ENCODE results near the gene MYZAP. TPM values are rescaled to one million over a fixed set of nuclear protein-coding genes. Genes with fewer than 3 reads are reported as not detected.

MYZAP gene
- total and polyA plus RNA-seq, 10 of the 15 experiments (the other 5 are each of a cell fraction or from before 2014, with no cell fraction given): not detected

DNA sequence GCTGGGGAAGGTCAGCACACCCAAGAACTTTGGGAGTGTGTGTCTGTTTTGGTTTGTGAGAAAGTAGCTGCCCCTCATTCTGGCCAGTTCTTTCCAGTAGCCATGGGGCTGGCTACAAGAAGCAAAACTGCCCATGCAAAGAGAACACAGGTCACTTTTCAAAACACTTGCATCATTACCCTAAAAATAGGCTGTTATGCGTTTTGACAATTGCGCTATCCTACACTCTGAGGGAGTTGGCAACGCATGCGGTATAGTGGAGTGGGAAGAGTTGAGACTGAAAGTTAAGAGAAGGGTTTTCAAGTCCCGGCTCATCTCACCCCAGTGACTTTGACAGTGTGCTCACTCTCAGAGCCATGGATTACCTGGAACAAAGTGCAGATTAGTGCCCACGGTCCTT lies 41.8 kb upstream of the MYZAP start:
- H3K27me3 ChIP-seq (replicated peaks in 1 of 2; ENCODE audit: control insufficient read depth in 2 of 2, insufficient read depth in 2 of 2, low read length in 1 of 2): peaks cover 0 to 3% of the 10 kb centered on the region in 2 experiments; a peak in 2 of 4 replicates
- intact Hi-C loops (cut with micrococcal nuclease; ENCODE audit: unreplicated experiment): no loop called here
- in situ Hi-C loops (cut with MboI): loop anchor here (25.0 kb wide), 2 partner anchors 538 to 738 kb away; no protein-coding TSS in a partner anchor

More for the DNA sequence above, 41.8 kb upstream of the MYZAP start:
- Histone ChIP-seq H3K79me2 (ENCODE audit: control insufficient read depth, insufficient read depth, low read length) (no peaks in the 10 kb centered on the region), H3K4me1 (ENCODE audit: control insufficient read depth, insufficient read depth, low read length) (no peaks in the 10 kb centered on the region), H3K9ac (ENCODE audit: control insufficient read depth, insufficient read depth, low read length) (no peak overlapping the region), H3K9me3 (replicated peaks; ENCODE audit: control insufficient read depth, insufficient read depth, low read length) (no peaks in the 10 kb centered on the region), H3K4me3 (no peak overlapping the region), H3K27ac (ENCODE audit: control insufficient read depth, insufficient read depth) (no peak overlapping the region), H3K36me3 (ENCODE audit: control insufficient read depth in 2 of 2, insufficient read depth in 2 of 2, low read length in 1 of 2) (no peaks in the 10 kb centered on the region), H4K20me1 (ENCODE audit: control insufficient read depth, insufficient read depth) (no peaks in the 10 kb centered on the region), H3K4me2 (ENCODE audit: control insufficient read depth, insufficient read depth) (no peak overlapping the region), H2AFZ (ENCODE audit: control insufficient read depth, low read depth, low read length) (no peak overlapping the region)
- CTCF ChIA-PET: interaction anchor here (0.6 to 1.1 kb wide), 2 partner anchors 12 to 404 kb away, joined by 3 read pairs; no protein-coding TSS in a partner anchor
- RAD21 ChIA-PET (ENCODE audit: unreplicated experiment): no interaction called here
- FAIRE-seq (no peak), DNase-seq (ENCODE audit: low read depth, low spot score) (no peak), ATAC-seq (no peak)
- no peak for TF ChIP-seq BRCA1 (IDR thresholded peaks at IDR 0.05; ENCODE audit: low read depth, low read length)
- TF ChIP-seq RFX5 (IDR thresholded peaks at IDR 0.05; ENCODE audit: low read depth, low read length): no peak
- no peak for TF ChIP-seq FOXM1 (IDR thresholded peaks at IDR 0.05; ENCODE audit: low read depth, low read length)
- TF ChIP-seq, protein P1, sequence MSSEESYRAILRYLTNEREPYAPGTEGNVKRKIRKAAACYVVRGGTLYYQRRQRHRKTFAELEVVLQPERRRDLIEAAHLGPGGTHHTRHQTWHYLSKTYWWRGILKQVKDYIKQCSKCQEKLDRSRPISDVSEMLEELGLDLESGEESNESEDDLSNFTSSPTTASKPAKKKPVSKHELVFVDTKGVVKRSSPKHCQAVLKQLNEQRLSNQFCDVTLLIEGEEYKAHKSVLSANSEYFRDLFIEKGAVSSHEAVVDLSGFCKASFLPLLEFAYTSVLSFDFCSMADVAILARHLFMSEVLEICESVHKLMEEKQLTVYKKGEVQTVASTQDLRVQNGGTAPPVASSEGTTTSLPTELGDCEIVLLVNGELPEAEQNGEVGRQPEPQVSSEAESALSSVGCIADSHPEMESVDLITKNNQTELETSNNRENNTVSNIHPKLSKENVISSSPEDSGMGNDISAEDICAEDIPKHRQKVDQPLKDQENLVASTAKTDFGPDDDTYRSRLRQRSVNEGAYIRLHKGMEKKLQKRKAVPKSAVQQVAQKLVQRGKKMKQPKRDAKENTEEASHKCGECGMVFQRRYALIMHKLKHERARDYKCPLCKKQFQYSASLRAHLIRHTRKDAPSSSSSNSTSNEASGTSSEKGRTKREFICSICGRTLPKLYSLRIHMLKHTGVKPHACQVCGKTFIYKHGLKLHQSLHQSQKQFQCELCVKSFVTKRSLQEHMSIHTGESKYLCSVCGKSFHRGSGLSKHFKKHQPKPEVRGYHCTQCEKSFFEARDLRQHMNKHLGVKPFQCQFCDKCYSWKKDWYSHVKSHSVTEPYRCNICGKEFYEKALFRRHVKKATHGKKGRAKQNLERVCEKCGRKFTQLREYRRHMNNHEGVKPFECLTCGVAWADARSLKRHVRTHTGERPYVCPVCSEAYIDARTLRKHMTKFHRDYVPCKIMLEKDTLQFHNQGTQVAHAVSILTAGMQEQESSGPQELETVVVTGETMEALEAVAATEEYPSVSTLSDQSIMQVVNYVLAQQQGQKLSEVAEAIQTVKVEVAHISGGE (CRISPR knock-in tag; IDR thresholded peaks at IDR 0.05): no peak
- no peak for TF ChIP-seq ZNF274 (IDR thresholded peaks at IDR 0.05; ENCODE audit: insufficient read depth, insufficient read length)
- TF ChIP-seq, protein P2, sequence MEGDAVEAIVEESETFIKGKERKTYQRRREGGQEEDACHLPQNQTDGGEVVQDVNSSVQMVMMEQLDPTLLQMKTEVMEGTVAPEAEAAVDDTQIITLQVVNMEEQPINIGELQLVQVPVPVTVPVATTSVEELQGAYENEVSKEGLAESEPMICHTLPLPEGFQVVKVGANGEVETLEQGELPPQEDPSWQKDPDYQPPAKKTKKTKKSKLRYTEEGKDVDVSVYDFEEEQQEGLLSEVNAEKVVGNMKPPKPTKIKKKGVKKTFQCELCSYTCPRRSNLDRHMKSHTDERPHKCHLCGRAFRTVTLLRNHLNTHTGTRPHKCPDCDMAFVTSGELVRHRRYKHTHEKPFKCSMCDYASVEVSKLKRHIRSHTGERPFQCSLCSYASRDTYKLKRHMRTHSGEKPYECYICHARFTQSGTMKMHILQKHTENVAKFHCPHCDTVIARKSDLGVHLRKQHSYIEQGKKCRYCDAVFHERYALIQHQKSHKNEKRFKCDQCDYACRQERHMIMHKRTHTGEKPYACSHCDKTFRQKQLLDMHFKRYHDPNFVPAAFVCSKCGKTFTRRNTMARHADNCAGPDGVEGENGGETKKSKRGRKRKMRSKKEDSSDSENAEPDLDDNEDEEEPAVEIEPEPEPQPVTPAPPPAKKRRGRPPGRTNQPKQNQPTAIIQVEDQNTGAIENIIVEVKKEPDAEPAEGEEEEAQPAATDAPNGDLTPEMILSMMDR (IDR thresholded peaks at IDR 0.05 in 2 of 3, conservative IDR thresholded peaks at IDR 0.05 in 1 of 3; ENCODE audit: control insufficient read depth in 2 of 3, extremely low read depth in 1 of 3, insufficient read depth in 1 of 3, low read depth in 3 of 3, low read length in 3 of 3): no peak
- no peak for TF ChIP-seq NR2C2 (IDR thresholded peaks at IDR 0.05; ENCODE audit: borderline replicate concordance, control insufficient read depth, insufficient read length, low read depth)
- no peak for TF ChIP-seq KLF5 (IDR thresholded peaks at IDR 0.05; ENCODE audit: partially characterized antibody)
- TF ChIP-seq SMARCA5 (IDR thresholded peaks at IDR 0.05): no peak
- TF ChIP-seq IKZF2 (IDR thresholded peaks at IDR 0.05): no peak
- no peak for TF ChIP-seq TAF1 (IDR thresholded peaks at IDR 0.05; ENCODE audit: borderline replicate concordance, low read depth, low read length)
- SMC1A ChIA-PET (ENCODE audit: uncharacterized antibody, unreplicated experiment): no interaction called here
- 67% methylated on average over 6 of the region's 6 CpGs for WGBS (ENCODE audit: insufficient coverage, insufficient replicate concordance, low lambda C conversion rate, missing lambda C conversion rate)
- no TSS peak for BruUV-seq (replicated peaks)
- POLR2A ChIA-PET: no interaction called here

All from GM12878 (cell line).